Measurements from ENCODE around the gene CYP1B1.

GRCh38 chr2:38038682-38039081 lies 37.3 kb downstream of the CYP1B1 start:
- TF ChIP-seq RORB (CRISPR knock-in tag; IDR thresholded peaks at IDR 0.05), result no peak
- TF ChIP-seq, protein P1, sequence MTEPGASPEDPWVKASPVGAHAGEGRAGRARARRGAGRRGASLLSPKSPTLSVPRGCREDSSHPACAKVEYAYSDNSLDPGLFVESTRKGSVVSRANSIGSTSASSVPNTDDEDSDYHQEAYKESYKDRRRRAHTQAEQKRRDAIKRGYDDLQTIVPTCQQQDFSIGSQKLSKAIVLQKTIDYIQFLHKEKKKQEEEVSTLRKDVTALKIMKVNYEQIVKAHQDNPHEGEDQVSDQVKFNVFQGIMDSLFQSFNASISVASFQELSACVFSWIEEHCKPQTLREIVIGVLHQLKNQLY (CRISPR knock-in tag; IDR thresholded peaks at IDR 0.05), result no peak

All from WTC11 (cell line).